ENCODE measurements around the gene PNPLA8.

DNA sequence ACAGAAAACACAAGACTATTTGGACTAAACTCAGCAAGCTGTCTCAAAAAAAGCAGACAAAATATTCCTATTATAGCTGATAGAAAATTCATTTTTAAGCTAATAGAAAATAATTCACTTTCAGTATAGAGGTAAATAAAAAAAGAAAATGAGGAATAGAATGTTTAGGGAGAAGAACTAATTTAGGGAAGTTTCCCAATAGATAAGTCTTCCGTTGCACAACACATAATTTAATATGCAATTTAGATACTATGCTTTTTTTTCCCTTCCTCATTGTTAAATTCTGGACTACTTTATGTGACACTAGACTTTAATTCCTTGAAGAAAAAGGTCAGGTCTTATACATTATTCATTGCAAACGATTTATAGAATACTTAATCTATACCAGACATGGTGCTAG is 10.3 kb downstream of the PNPLA8 start:
- TF ChIP-seq CTCF (IDR thresholded peaks at IDR 0.05) (no peak), POLR2A (IDR thresholded peaks at IDR 0.05) (no peak)

Measured in tibial nerve (tissue), 3 donors.